Activated B cell treated with CpG ODN at 0.5 μM for 24 hours (primary cell): ENCODE results near the gene ANO9. TPM values are rescaled to one million over a fixed set of nuclear protein-coding genes. Genes with fewer than 3 reads are reported as not detected.

ENCODE experiments used
- ATAC-seq: fragments of 200-7000 bp; cut with Tn5 transposase; one replicate; pipeline ENCODE4 v1.10.0; 2021; ENCODE audit warnings: low read depth, mild to moderate bottlenecking, moderate library complexity
- CTCF ChIA-PET: fragments of 350-600 bp; sonication (Branson Sonifier 250); formaldehyde crosslinking; loops from one replicate; lab custom pipeline; 2021; ENCODE audit warnings: antibody characterized with exemption; lab: Charles Lee
- POLR2A ChIA-PET: fragments of 350-600 bp; sonication (Branson Sonifier 250); formaldehyde crosslinking; loops from one replicate; lab custom pipeline; 2021; ENCODE audit warnings: antibody characterized with exemption; lab: Charles Lee
- DNase-seq: peaks from one replicate; pipeline ENCODE4 v3.0.0; 2022
- H3K27ac Mint-ChIP-seq: one replicate; pipeline ENCODE4 v1.8.0; 2020; ENCODE audit warnings: mixed read lengths
- H3K27me3 Mint-ChIP-seq: one replicate; pipeline ENCODE4 v1.8.0; 2021; ENCODE audit warnings: mixed read lengths
- H3K36me3 Mint-ChIP-seq: one replicate; pipeline ENCODE4 v1.8.0; 2021; ENCODE audit warnings: low read depth, mixed read lengths
- H3K4me1 Mint-ChIP-seq: one replicate; pipeline ENCODE4 v1.8.0; 2021; ENCODE audit warnings: mixed read lengths
- H3K4me3 Mint-ChIP-seq: one replicate; pipeline ENCODE4 v1.8.0; 2020; ENCODE audit warnings: mild to moderate bottlenecking, mixed read lengths
- H3K9me3 Mint-ChIP-seq: one replicate; pipeline ENCODE4 v1.8.0; 2020; ENCODE audit warnings: mixed read lengths
- CTCF ChIP-seq: fragments of 200-600 bp; IDR thresholded peaks from one replicate; pipeline ENCODE4 v1.8.0; 2022; ENCODE audit warnings: antibody characterized with exemption, mild to moderate bottlenecking
- intact Hi-C: fragments of 100-400 bp; cut with micrococcal nuclease; formaldehyde crosslinking; loops from one replicate; pipeline ENCODE4 v1.15.1; 2024
- total RNA-seq: library from RNA; stranded (reverse); gene quantifications from 2 replicates; pipeline ENCODE4 v1.2.3, GENCODE V29; 2022

The ANO9 gene
- total RNA-seq, 1 donor from 2014 or later, result 46.1 TPM

- intact Hi-C loops, result no loop called here
- H3K27ac Mint-ChIP-seq, result no peak overlapping the region
- peaks cover 2% of the 10 kb centered on the region for H3K4me1 Mint-ChIP-seq
- H3K9me3 Mint-ChIP-seq, result no peaks in the 10 kb centered on the region
- POLR2A ChIA-PET, result no interaction called here
- TF ChIP-seq CTCF, result no peak
- no peak for ATAC-seq
- H3K27me3 Mint-ChIP-seq, result no peaks in the 10 kb centered on the region
- CTCF ChIA-PET, result no interaction called here
- DNase-seq, result no peak
- H3K36me3 Mint-ChIP-seq, result no peaks in the 10 kb centered on the region
- no peak overlapping the region for H3K4me3 Mint-ChIP-seq
Measured at GRCh38 chr11:468036-468435, 26.2 kb upstream of the ANO9 start.

- Mint-ChIP-seq H3K4me3 (no peak overlapping the region), H3K36me3 (peaks cover 4% of the 10 kb centered on the region), H3K27me3 (no peaks in the 10 kb centered on the region), H3K9me3 (no peaks in the 10 kb centered on the region), H3K4me1 (peaks cover 2% of the 10 kb centered on the region), H3K27ac (no peak overlapping the region)
- ATAC-seq (no peak), DNase-seq (no peak)
- ChIA-PET CTCF (interaction anchor here (0.6 kb wide), 1 partner anchor 81 kb away, joined by 4 read pairs; no protein-coding TSS in a partner anchor), POLR2A (interaction anchor here (0.7 kb wide), 1 partner anchor 16 kb away, joined by 4 read pairs; the partner anchor contains the start of gene PTDSS2)
- no peak for TF ChIP-seq CTCF
- intact Hi-C loops, result no loop called here
Measured at GRCh38 chr11:465896-466530, 24.2 kb upstream of the ANO9 start.

- intact Hi-C loops, result no loop called here
- CTCF ChIA-PET, result no interaction called here
Measured at GRCh38 chr11:464316-464715, 22.5 kb upstream of the ANO9 start.

GRCh38 chr11:462107-462890, 20.5 kb upstream of the ANO9 start:
- Mint-ChIP-seq H3K36me3 (peaks cover 12% of the 10 kb centered on the region), H3K4me1 (peaks cover 9% of the 10 kb centered on the region), H3K9me3 (no peaks in the 10 kb centered on the region), H3K27ac (no peak overlapping the region), H3K4me3 (no peak overlapping the region), H3K27me3 (no peaks in the 10 kb centered on the region)
- intact Hi-C loops, result no loop called here
- DNase-seq, result no peak
- no peak for ATAC-seq
- CTCF ChIA-PET, result interaction anchor here (0.7 kb wide), 1 partner anchor 212 kb away, joined by 3 read pairs; no protein-coding TSS in a partner anchor
- no peak for TF ChIP-seq CTCF
- POLR2A ChIA-PET, result no interaction called here

More at GRCh38 chr11:464316-464715, 22.5 kb upstream of the ANO9 start:
- no peak overlapping the region for H3K4me3 Mint-ChIP-seq
- TF ChIP-seq CTCF, result no peak
- peaks cover 2% of the 10 kb centered on the region for H3K4me1 Mint-ChIP-seq
- H3K27ac Mint-ChIP-seq, result no peak overlapping the region
- H3K36me3 Mint-ChIP-seq, result peaks cover 12% of the 10 kb centered on the region
- no peaks in the 10 kb centered on the region for H3K9me3 Mint-ChIP-seq
- DNase-seq (no peak), ATAC-seq (no peak)
- no peaks in the 10 kb centered on the region for H3K27me3 Mint-ChIP-seq
- POLR2A ChIA-PET, result no interaction called here

GRCh38 chr11:461626-462025, 19.8 kb upstream of the ANO9 start:
- peaks cover 15% of the 10 kb centered on the region for H3K4me1 Mint-ChIP-seq
- peaks cover 12% of the 10 kb centered on the region for H3K36me3 Mint-ChIP-seq
- ChIA-PET POLR2A (no interaction called here), CTCF (no interaction called here)
- no peak overlapping the region for H3K27ac Mint-ChIP-seq
- intact Hi-C loops, result no loop called here
- no peaks in the 10 kb centered on the region for H3K9me3 Mint-ChIP-seq
- ATAC-seq (no peak), DNase-seq (no peak)
- no peaks in the 10 kb centered on the region for H3K27me3 Mint-ChIP-seq
- H3K4me3 Mint-ChIP-seq, result no peak overlapping the region
- TF ChIP-seq CTCF, result no peak
